Activated CD4-positive, alpha-beta T cell treated with anti-CD3 and anti-CD28 coated beads, Interleukin-2, amount 50 U/mL, for 16 hours (primary cell): Measurements from ENCODE around the gene TMEM179.
"Not testable (repeated sequence)": the region's sequence is repeated elsewhere in the genome, so short reads cannot be mapped to it uniquely, and the experiment has no call there.

Source experiments
- DNase-seq: peaks from one replicate; pipeline ENCODE4 v3.0.0-alpha.2; 2020

TMEM179 gene

GRCh38 chr14:104604458-104605449 lies at the start of gene TMEM179:
Gene TMEM179 (minus strand): TSS chr14:104604772. CDS start chr14:104604741, 31 bp downstream.
- no peak for DNase-seq

- no peak for DNase-seq
Observed at GRCh38 chr14:104654119-104654518, 49.5 kb upstream of the TMEM179 start.

GRCh38 chr14:104653130-104653920 lies 48.8 kb upstream of the TMEM179 start:
- DNase-seq = not testable (repeated sequence)

DNA sequence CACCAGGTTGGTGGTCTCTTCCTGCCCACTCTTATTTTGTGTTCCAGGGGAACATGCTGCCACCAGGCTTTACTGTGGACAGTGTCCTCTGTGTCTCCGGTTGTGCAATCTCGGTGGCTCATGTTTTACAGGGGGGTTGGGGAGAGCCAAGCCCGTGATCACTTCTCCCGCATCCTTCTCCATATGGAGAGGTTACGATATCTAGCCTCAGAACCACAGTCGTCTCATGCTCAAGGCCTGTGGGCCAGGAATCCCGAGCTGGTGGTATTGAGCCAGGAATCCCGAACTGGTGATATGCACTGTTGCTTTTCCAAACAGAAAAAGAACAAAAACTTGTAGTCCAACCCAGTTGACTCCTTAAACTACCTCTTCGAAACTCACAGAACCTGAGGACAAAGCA lies 47.8 kb upstream of the TMEM179 start:
- no peak for DNase-seq

- no peak for DNase-seq
Observed at GRCh38 chr14:104651876-104652260, 47.3 kb upstream of the TMEM179 start.

- no peak for DNase-seq
Observed at GRCh38 chr14:104650981-104651875, 46.7 kb upstream of the TMEM179 start.

DNA sequence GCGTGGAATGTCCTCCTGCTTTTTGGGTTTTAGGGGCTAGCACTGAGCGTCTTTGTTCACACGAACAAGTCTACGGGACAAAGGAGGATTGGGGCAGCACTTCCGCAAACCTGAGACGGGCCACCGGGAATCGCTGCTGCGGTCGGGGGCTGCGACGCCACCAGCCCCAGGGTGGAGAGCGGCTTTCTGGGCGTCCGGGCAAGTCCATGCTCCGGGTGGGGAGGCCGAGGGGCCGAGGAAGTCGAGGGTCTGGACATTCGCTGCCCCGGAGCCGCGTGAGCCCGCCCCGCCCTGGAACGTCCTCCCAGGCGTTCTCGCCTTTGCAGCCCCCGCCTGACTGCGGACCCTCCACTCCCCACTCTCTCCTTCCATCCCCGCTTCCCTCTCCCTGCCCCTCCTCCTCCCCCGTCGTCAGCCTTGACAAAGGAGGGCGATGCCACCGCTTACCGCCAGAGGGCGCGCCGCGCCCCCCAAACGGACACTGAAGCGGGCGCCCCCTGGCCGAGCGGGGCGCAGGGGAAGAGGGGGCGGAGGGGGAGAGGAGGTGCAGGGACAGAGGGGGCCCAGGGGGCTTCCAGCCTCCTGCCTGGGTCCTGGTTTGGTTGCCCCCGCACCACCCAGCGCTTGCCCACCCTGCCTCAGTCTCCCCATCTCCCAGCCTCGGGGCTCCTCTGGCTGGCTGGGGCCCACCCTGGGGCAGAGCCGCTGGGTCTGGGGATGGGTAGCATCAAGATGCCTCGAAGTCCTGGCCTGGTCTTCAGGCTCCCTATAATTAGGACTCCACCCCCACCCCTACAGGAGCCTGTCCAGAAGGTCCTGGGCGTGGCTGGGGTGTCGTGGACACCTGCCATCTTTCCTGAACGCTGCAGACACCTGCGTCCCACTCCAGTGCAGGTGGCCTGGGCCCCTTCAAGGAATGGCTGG lies 45.7 kb upstream of the TMEM179 start:
- peak; percentile 58 for DNase-seq

GRCh38 chr14:104647467-104648043 lies 43.0 kb upstream of the TMEM179 start:
- DNase-seq = no peak

GRCh38 chr14:104644656-104645378 lies 40.2 kb upstream of the TMEM179 start:
- no peak for DNase-seq

DNA sequence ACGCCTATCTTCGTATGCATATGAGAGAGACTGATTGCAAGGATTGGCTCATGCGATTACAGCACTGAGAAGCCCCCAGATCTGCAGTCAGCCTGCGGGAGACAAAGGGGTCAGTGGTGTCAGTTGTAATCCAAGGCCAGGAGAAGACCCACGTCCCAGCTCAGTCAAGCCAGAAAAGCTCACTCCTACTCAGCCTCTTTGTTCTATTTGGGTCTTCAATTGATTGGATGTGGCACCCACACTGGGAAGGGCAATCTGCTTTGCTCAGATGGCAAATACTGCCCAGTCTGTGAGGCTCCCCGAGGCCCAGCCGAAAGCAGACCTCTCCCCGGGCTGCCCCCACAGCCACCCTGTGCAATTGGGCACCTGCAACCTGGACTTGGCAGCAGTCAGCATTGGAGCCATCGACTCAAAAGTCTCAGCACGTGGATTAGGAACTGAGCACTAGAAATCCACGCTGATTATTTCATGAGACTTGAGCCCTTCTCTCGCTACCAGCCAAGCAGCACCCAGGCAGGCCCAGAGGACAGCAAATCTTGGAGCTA lies 39.6 kb upstream of the TMEM179 start:
- DNase-seq = no peak

- DNase-seq = no peak
Observed at GRCh38 chr14:104643306-104643705, 38.7 kb upstream of the TMEM179 start.

GRCh38 chr14:104642540-104642868 lies 37.9 kb upstream of the TMEM179 start:
- no peak for DNase-seq

GRCh38 chr14:104641753-104642539 lies 37.4 kb upstream of the TMEM179 start:
- DNase-seq = no peak

DNA sequence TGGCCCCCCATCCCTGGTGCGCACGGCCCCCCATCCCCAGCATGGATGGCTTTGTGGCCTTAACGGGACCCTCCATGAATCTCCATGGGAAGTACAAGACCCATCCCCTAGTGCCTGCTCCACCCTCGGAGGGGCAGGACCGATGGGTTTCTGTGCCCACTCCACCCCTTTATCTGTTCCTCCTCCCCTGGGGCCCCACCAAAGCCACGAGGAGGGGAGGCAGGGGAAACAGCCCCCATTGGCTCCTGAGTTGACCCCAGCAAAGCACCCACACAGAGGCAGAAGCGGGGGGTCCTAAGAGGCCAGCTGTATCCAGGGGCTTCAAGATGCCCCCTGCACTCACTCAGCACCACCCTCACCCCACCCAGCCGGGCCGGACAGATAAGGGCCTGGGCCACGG lies 36.1 kb upstream of the TMEM179 start:
- DNase-seq = no peak

DNA sequence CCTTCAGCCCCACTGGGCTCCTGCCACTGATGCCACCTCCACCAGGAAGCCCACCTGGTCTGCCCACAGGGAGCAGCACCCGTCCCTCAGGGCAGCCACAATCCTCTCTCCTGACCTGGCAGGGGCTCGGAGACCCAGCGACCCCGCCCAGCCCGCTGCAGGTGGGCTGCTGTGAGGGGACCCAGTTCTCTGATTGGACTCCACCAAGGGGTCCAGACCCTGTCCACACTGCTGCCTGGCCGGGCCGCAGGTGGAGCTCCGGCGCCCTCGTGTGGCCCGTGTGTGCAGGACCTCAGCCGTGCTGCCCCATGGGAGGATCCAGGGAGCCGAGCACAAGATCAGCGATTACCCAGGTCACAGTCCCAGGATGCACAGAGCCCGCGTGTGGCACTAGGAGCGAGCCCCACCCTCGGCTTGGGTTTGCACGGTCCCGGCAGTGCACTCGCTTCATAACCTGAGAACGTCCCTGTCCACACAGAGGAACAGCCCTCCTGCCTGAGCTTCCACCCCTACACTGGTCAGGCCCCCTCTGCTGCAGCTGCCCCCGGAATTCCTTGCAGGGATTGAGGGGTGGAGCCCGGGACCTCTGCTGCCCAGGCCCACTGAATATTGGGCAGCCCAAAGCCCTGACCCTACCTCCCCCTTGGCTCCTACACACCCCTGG lies 35.4 kb upstream of the TMEM179 start:
- peak; percentile 57 for DNase-seq

GRCh38 chr14:104639471-104639870 lies 34.9 kb upstream of the TMEM179 start:
- DNase-seq = no peak

DNA sequence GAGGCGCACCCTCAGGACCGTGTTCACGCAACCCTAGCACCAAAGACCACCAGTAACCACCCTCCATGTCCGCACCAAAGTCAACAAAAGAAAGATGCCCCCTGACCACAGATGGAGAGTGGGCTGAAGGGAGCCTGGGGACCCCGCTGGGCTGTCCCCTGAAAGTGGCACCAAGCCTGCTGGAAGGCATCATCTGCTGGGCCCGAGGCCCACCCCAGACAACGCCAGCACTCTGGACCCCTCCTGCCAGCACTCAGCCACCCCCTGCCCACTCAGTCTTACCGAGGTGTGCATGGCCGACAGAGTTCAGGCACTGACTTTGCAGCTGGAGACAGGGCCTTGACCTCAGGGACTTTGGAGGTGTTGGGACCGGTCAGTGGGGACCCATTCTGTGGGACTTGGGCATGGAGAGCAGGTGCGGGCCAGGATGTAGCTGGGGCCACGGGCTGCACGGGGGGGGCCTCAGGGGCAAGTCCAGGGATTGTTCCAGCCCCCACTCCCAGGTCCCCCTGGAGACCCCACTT lies 34.4 kb upstream of the TMEM179 start:
- DNase-seq = no peak

GRCh38 chr14:104638190-104638589 lies 33.6 kb upstream of the TMEM179 start:
- DNase-seq = no peak
